OCI-LY3 (cell line): ENCODE measurements around the gene CEP41.

Experiments used
- CTCF ChIP-seq: fragments of 200-600, 300-600 bp; sonication (generic); IDR thresholded peaks from 2 replicates; pipeline ENCODE4 v1.5.1; 2014; ENCODE audit warnings: antibody characterized with exemption, low read length, low read depth
- EZH2phosphoT487 ChIP-seq: fragments of 200-600 bp; shearing (Covaris generic); IDR thresholded peaks from 2 replicates; pipeline ENCODE4 v1.6.1; 2018; ENCODE audit warnings: antibody characterized with exemption, mixed run types, low read depth

GRCh38 chr7:130379019-130379418 lies 61.8 kb downstream of the CEP41 start:
- TF ChIP-seq CTCF (no peak), EZH2phosphoT487 (no peak)
